HepG2 (cell line): ENCODE results near the gene ADAMTS4. TPM values are rescaled to one million over a fixed set of nuclear protein-coding genes. Genes with fewer than 3 reads are reported as not detected.

Source experiments
- ARID4A ChIP-seq: sonication (generic); formaldehyde crosslinking; IDR thresholded peaks from 2 replicates; pipeline ENCODE4 v1.5.0; 2020; ENCODE audit warnings: mild to moderate bottlenecking, missing genetic modification reagents, borderline replicate concordance
- CREM ChIP-seq, 2 experiments: sonication (generic) in 1 of 2; formaldehyde crosslinking in 1 of 2; IDR thresholded peaks; 2 replicates each; pipeline versions ENCODE4 v1.4.0 to v1.6.1; 2016 to 2020; ENCODE audit warnings: antibody characterized with exemption in 1 of 2, mild to moderate bottlenecking in 1 of 2, missing genetic modification reagents in 1 of 2
- HHEX ChIP-seq: IDR thresholded peaks from 2 replicates; pipeline ENCODE4 v1.6.1; 2016; ENCODE audit warnings: control low read depth
- HMG20A ChIP-seq: IDR thresholded peaks from 2 replicates; pipeline ENCODE4 v1.6.1; 2016; ENCODE audit warnings: borderline replicate concordance
- JUNB ChIP-seq: sonication (generic); formaldehyde crosslinking; IDR thresholded peaks from 2 replicates; pipeline ENCODE4 v1.8.0; 2022; ENCODE audit warnings: missing genetic modification reagents, mild to moderate bottlenecking, borderline replicate concordance
- KLF12 ChIP-seq: sonication (generic); formaldehyde crosslinking; IDR thresholded peaks from 2 replicates; pipeline ENCODE4 v1.4.0; 2020; ENCODE audit warnings: missing genetic modification reagents, borderline replicate concordance
- KLF9 ChIP-seq: IDR thresholded peaks from 2 replicates; pipeline ENCODE4 v1.6.1; 2016; ENCODE audit warnings: low read depth
- NBN ChIP-seq: fragments of 450-650 bp; conservative IDR thresholded peaks from 2 replicates; pipeline ENCODE4 v1.6.1; 2017
- NFE2 ChIP-seq: sonication (generic); formaldehyde crosslinking; IDR thresholded peaks from 2 replicates; pipeline ENCODE4 v1.4.0; 2020; ENCODE audit warnings: missing genetic modification reagents
- SMARCC2 ChIP-seq: fragments of 450-650 bp; IDR thresholded peaks from 2 replicates; pipeline ENCODE4 v1.6.1; 2017; ENCODE audit warnings: antibody characterized with exemption, mild to moderate bottlenecking
- TCF12 ChIP-seq, 2 experiments: fragments of 450-650 bp in 1 of 2; sonication (generic) in 1 of 2; formaldehyde crosslinking in 1 of 2; IDR thresholded peaks; 2 replicates each; pipeline versions ENCODE4 v1.6.1 to v1.8.0; 2017 to 2022; ENCODE audit warnings: antibody characterized with exemption in 1 of 2, mild to moderate bottlenecking in 1 of 2, missing genetic modification reagents in 1 of 2, moderate library complexity in 1 of 2
- ZBTB2 ChIP-seq: sonication (generic); formaldehyde crosslinking; IDR thresholded peaks from 2 replicates; pipeline ENCODE4 v1.8.0; 2022; ENCODE audit warnings: low read depth, missing genetic modification reagents
- ZNF383 ChIP-seq: sonication (generic); formaldehyde crosslinking; IDR thresholded peaks from 2 replicates; pipeline ENCODE4 v1.4.0; 2020; ENCODE audit warnings: missing genetic modification reagents, mild to moderate bottlenecking, borderline replicate concordance
- ZNF660 ChIP-seq: sonication (generic); formaldehyde crosslinking; IDR thresholded peaks from 2 replicates; pipeline ENCODE4 v1.5.1; 2020; ENCODE audit warnings: mild to moderate bottlenecking, low read depth, missing genetic modification reagents, borderline replicate concordance
- ZSCAN31 ChIP-seq: sonication (generic); formaldehyde crosslinking; IDR thresholded peaks from 2 replicates; pipeline ENCODE4 v1.5.0; 2020; ENCODE audit warnings: low read depth, mild to moderate bottlenecking, missing genetic modification reagents
- ZSCAN5A ChIP-seq: sonication (generic); formaldehyde crosslinking; IDR thresholded peaks from 2 replicates; pipeline ENCODE4 v1.8.0; 2022; ENCODE audit warnings: mild to moderate bottlenecking, missing genetic modification reagents, borderline replicate concordance
- polyA plus RNA-seq, 8 experiments: library from polyadenylated mRNA; depleted of rRNA in 3 of 8; stranded (reverse) in 7 of 8; unstranded in 1 of 8; fragments of >200 nt; fragmentation: Illumina TruSeq in 4 of 8; extraction: Trizol in 4 of 8; gene quantifications; 2 replicates each; pipeline versions ENCODE4 v1.2.1 to v1.2.3, GENCODE V29; 2011 to 2016; ENCODE audit warnings: low read depth in 4 of 8, missing spikeins in 1 of 8, mixed read lengths in 1 of 8; ENCODE audit not compliant: insufficient read depth in 1 of 8
- total RNA-seq, 5 experiments: library from RNA; depleted of rRNA; stranded (reverse); fragments of >200 nt; fragmentation: Illumina TruSeq; extraction: Trizol; gene quantifications; 2 replicates each; pipeline ENCODE4 v1.2.3, GENCODE V29; 2016; ENCODE audit warnings: low read depth in 1 of 5
- TF ChIP-seq, protein P1 (sequence below): sonication (generic); formaldehyde crosslinking; conservative IDR thresholded peaks from 2 replicates; pipeline ENCODE4 v1.4.0; 2020; ENCODE audit warnings: missing genetic modification reagents
- TF ChIP-seq, protein P2 (sequence below): sonication (generic); formaldehyde crosslinking; IDR thresholded peaks from 2 replicates; pipeline ENCODE4 v1.4.0; 2020; ENCODE audit warnings: missing genetic modification reagents, mild to moderate bottlenecking, borderline replicate concordance

Gene ADAMTS4
- total and polyA plus RNA-seq, 2 of the 13 experiments (the other 11 are each of a cell fraction or from before 2014, with no cell fraction given) = 0.51 to 1.7 TPM

- TF ChIP-seq ZBTB2 (CRISPR knock-in tag) (no peak), HHEX (CRISPR knock-in tag) (no peak), KLF9 (CRISPR knock-in tag) (no peak), NFE2 (no peak), ZNF660 (no peak), ZSCAN31 (CRISPR knock-in tag) (0 out of 2 replicates have a peak, but pooled peaks have one; percentile 64), CREM (IDR thresholded peaks at IDR 0.05) (peak; percentile 97), CREM (CRISPR knock-in tag; IDR thresholded peaks at IDR 0.05) (no peak), SMARCC2 (no peak), NBN (no peak), ZNF383 (CRISPR knock-in tag) (peak; percentile 82), TCF12 (IDR thresholded peaks at IDR 0.05) (no peak), TCF12 (CRISPR knock-in tag; IDR thresholded peaks at IDR 0.05) (no peak), KLF12 (CRISPR knock-in tag) (no peak), ARID4A (CRISPR knock-in tag) (peak; percentile 83; the same call in 1 of the 2 replicates), ZSCAN5A (CRISPR knock-in tag) (peak; percentile 75; the same call in 1 of the 2 replicates), JUNB (CRISPR knock-in tag) (no peak), HMG20A (no peak)
- TF ChIP-seq, protein P1, sequence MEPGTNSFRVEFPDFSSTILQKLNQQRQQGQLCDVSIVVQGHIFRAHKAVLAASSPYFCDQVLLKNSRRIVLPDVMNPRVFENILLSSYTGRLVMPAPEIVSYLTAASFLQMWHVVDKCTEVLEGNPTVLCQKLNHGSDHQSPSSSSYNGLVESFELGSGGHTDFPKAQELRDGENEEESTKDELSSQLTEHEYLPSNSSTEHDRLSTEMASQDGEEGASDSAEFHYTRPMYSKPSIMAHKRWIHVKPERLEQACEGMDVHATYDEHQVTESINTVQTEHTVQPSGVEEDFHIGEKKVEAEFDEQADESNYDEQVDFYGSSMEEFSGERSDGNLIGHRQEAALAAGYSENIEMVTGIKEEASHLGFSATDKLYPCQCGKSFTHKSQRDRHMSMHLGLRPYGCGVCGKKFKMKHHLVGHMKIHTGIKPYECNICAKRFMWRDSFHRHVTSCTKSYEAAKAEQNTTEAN = 0 out of 2 replicates have a peak, but pooled peaks have one; percentile 56
- TF ChIP-seq, protein P2, sequence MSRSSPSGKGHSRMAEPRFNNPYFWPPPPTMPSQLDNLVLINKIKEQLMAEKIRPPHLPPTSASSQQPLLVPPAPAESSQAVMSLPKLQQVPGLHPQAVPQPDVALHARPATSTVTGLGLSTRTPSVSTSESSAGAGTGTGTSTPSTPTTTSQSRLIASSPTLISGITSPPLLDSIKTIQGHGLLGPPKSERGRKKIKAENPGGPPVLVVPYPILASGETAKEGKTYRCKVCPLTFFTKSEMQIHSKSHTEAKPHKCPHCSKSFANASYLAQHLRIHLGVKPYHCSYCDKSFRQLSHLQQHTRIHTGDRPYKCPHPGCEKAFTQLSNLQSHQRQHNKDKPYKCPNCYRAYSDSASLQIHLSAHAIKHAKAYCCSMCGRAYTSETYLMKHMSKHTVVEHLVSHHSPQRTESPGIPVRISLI (CRISPR knock-in tag) = no peak
Measured at GRCh38 chr1:161201836-161202712, 3.2 kb upstream of the ADAMTS4 start, which contains the start of gene NDUFS2 (continued).
